GM10248 (cell line): ENCODE data around the gene GLIS1.

Experiments
- CTCF ChIA-PET: fragments of 300-600 bp; sonication (Branson Sonifier 250); formaldehyde crosslinking; extraction: SDS; loops from one replicate; lab custom pipeline; 2021; ENCODE audit warnings: antibody characterized with exemption; lab: Yijun Ruan, JAX
- POLR2A ChIA-PET: fragments of 350-650 bp; sonication (Branson Sonifier 250); formaldehyde crosslinking; extraction: SDS; loops from one replicate; lab custom pipeline; 2020; ENCODE audit warnings: antibody characterized with exemption; lab: Yijun Ruan, JAX
- DNase-seq: peaks from one replicate; pipeline ENCODE4 v3.0.0; 2012; ENCODE audit errors: extremely low spot score
- CTCF ChIP-seq: IDR thresholded peaks from 2 replicates; pipeline ENCODE4 v1.5.1; 2012; ENCODE audit warnings: mild to moderate bottlenecking, low read depth; ENCODE audit errors: extremely low read depth, missing control alignments, control extremely low read depth

GLIS1 gene

GRCh38 chr1:53706356-53706755 is 32.6 kb downstream of the GLIS1 start:
- ChIA-PET CTCF (interaction anchor here (1.6 to 2.6 kb wide), 2 partner anchors 10 to 14 kb away, joined by 4 to 7 read pairs; no protein-coding TSS in a partner anchor), POLR2A (no interaction called here)
- no peak for DNase-seq
- TF ChIP-seq CTCF, result no peak

- no peak for DNase-seq
- ChIA-PET POLR2A (no interaction called here), CTCF (interaction anchor here (1.6 to 2.6 kb wide), 2 partner anchors 11 to 15 kb away, joined by 4 to 7 read pairs; no protein-coding TSS in a partner anchor)
- no peak for TF ChIP-seq CTCF
Measured at GRCh38 chr1:53705446-53706096, 33.4 kb downstream of the GLIS1 start.

- no peak for TF ChIP-seq CTCF
- POLR2A ChIA-PET, result no interaction called here
- CTCF ChIA-PET, result interaction anchor here (2.6 kb wide), 1 partner anchor 11 kb away, joined by 7 read pairs; no protein-coding TSS in a partner anchor
- no peak for DNase-seq
Measured at GRCh38 chr1:53704804-53705445, 34.0 kb downstream of the GLIS1 start.

GRCh38 chr1:53704304-53704703 is 34.7 kb downstream of the GLIS1 start:
- ChIA-PET POLR2A (no interaction called here), CTCF (no interaction called here)

GRCh38 chr1:53703174-53703573 is 35.8 kb downstream of the GLIS1 start:
- CTCF ChIA-PET, result no interaction called here
- POLR2A ChIA-PET, result no interaction called here

More at GRCh38 chr1:53704304-53704703, 34.7 kb downstream of the GLIS1 start:
- TF ChIP-seq CTCF, result no peak
- DNase-seq, result no peak

GRCh38 chr1:53702341-53702740 is 36.6 kb downstream of the GLIS1 start:
- DNase-seq, result no peak
- ChIA-PET POLR2A (no interaction called here), CTCF (interaction anchor here (1.5 kb wide), 1 partner anchor 13 kb away, joined by 4 read pairs; no protein-coding TSS in a partner anchor)
- no peak for TF ChIP-seq CTCF

More at GRCh38 chr1:53703174-53703573, 35.8 kb downstream of the GLIS1 start:
- DNase-seq, result no peak
- TF ChIP-seq CTCF, result no peak
